ENCODE results near the gene FBLN2. TPM values are rescaled to one million over a fixed set of nuclear protein-coding genes. Genes with fewer than 3 reads are reported as not detected.

The FBLN2 gene
- total and polyA plus RNA-seq, 2 donors = 12.2 to 15.3 TPM

DNA sequence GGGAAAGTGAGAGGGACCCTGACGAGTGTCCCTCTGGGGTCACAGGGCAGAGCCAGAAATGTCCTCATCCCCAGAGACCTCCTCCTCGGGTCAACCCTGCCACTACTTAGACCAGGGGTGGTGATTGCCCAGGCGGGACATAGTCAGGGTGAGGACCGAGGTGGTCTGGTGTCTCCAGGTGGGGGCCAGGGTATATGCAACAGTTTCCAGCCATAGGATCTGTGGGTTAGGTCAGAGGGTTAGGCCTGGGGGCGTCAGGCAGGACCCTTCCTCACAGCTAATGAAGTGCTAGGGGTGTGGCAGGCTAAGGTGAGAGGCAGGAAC is 22.3 kb upstream of the FBLN2 start:
- 96% methylated on average over 5 of the region's 5 CpGs for WGBS
- no peaks in the 10 kb centered on the region for H3K36me3 ChIP-seq (ENCODE audit: control insufficient read depth in 2 of 2, insufficient read depth in 2 of 2, low read length in 1 of 2)
- H3K27me3 ChIP-seq (ENCODE audit: control insufficient read depth in 2 of 2, insufficient read depth in 1 of 2, low read length in 1 of 2) = no peaks in the 10 kb centered on the region
- H3K9me3 ChIP-seq (ENCODE audit: control insufficient read depth in 2 of 2, insufficient read depth in 1 of 2, low read length in 1 of 2) = peaks cover 0 to 17% of the 10 kb centered on the region in 2 donors
- peaks cover 0 to 8% of the 10 kb centered on the region in 2 donors for H3K4me1 ChIP-seq (ENCODE audit: control insufficient read depth in 2 of 2, insufficient read depth in 2 of 2, low read length in 2 of 2)
- H3K4me3 ChIP-seq (ENCODE audit: low read length in 2 of 2) = no peak overlapping the region
- H3K27ac ChIP-seq (ENCODE audit: low read depth in 1 of 2, low read length in 1 of 2) = no peak overlapping the region
- DNase-seq (ENCODE audit: low read depth in 6 of 9, low spot score in 9 of 9) = no peak

DNA sequence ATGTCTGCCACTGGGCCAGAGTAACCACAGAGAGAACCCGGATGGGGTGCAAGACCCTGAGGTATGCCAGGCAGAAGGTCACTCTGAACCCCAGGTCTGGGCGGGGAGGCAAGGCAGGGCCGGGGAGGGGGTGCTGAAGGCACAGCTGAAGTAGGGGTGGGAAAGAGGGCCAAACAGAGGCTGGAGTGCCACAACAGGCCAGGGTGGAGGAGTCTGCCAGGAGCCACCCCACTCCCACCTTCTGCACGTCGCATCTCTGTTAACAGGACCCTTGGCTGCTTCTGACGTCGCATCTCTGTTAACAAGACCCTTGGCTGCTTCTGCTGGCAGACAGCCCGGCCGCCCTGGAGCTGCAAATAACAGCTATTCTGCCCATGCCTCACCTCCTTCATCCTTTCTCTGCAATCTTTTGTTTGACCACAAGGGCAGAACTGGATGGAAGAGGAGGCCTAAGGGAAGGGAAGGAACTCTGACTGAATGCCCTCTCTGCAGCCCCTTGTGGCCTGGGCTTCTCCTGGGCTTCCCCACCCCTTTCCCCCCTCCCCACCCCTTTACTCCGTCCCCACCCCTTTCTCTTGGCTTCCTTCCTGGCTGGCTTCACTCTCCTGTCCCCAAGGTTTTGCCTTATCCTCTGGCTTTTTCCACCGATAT is 20.6 kb upstream of the FBLN2 start:
- Histone ChIP-seq H3K36me3 (ENCODE audit: control insufficient read depth in 2 of 2, insufficient read depth in 2 of 2, low read length in 1 of 2) (no peaks in the 10 kb centered on the region), H3K9me3 (ENCODE audit: control insufficient read depth in 2 of 2, insufficient read depth in 1 of 2, low read length in 1 of 2) (peaks cover 0 to 8% of the 10 kb centered on the region in 2 donors), H3K27me3 (ENCODE audit: control insufficient read depth in 2 of 2, insufficient read depth in 1 of 2, low read length in 1 of 2) (no peaks in the 10 kb centered on the region), H3K4me3 (ENCODE audit: low read length in 2 of 2) (no peak overlapping the region), H3K27ac (ENCODE audit: low read depth in 1 of 2, low read length in 1 of 2) (no peak overlapping the region), H3K4me1 (ENCODE audit: control insufficient read depth in 2 of 2, insufficient read depth in 2 of 2, low read length in 2 of 2) (peaks cover 0 to 8% of the 10 kb centered on the region in 2 donors)
- 89% methylated on average over 11 of the region's 11 CpGs for WGBS
- DNase-seq (ENCODE audit: low read depth in 6 of 9, low spot score in 9 of 9) = no peak

DNA sequence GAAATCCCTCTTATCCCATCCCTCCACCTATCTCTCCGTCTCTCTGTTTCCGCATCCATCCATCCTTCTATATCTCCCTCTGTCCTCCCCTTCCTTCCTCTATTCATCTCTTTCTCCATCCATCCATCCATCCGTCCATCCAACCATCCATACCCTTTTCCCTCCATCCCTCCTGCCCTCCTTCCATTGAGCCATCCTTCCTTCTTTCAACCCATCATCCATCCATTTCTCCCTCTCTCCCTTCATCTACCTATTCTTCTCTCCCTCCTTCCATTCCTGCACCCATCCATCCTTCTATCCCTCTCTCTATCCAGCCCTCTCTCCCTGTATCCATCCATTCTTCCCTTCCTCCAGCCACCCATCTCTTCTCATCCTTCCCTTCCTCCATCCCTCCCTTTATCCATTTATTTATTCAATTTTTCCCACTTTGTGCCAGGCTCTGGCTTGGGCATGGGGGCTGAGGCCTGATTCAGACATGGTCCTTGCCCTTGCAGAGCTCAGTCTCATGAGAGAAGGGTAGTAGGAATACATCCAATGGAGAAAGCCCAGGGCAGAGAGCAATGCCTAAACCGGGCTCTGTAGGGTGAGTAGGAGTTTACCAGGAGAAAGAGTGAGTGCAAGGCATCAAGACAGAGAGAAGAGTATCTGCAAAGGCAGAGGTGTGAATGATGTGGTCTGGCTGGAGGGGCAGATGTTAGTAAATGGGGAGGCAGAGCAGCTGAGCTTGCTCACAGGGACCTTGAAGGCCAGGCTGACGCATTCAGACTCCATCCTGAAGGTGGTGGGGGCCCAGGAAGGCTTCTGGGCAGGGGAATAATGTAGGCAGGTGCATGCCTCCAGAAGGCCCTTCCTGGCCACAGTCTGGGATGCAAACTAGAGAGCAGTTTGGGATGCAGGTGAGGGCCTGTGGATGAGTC is 19.5 kb upstream of the FBLN2 start:
- Histone ChIP-seq H3K27ac (ENCODE audit: low read depth in 1 of 2, low read length in 1 of 2) (no peak overlapping the region), H3K4me1 (ENCODE audit: control insufficient read depth in 2 of 2, insufficient read depth in 2 of 2, low read length in 2 of 2) (peaks cover 3 to 12% of the 10 kb centered on the region in 2 donors), H3K9me3 (ENCODE audit: control insufficient read depth in 2 of 2, insufficient read depth in 1 of 2, low read length in 1 of 2) (peaks cover 0 to 5% of the 10 kb centered on the region in 2 donors), H3K36me3 (ENCODE audit: control insufficient read depth in 2 of 2, insufficient read depth in 2 of 2, low read length in 1 of 2) (no peaks in the 10 kb centered on the region), H3K4me3 (ENCODE audit: low read length in 2 of 2) (no peak overlapping the region), H3K27me3 (ENCODE audit: control insufficient read depth in 2 of 2, insufficient read depth in 1 of 2, low read length in 1 of 2) (no peaks in the 10 kb centered on the region)
- 87% methylated on average over 5 of the region's 5 CpGs for WGBS
- DNase-seq (ENCODE audit: low read depth in 6 of 9, low spot score in 9 of 9) = no peak

DNA sequence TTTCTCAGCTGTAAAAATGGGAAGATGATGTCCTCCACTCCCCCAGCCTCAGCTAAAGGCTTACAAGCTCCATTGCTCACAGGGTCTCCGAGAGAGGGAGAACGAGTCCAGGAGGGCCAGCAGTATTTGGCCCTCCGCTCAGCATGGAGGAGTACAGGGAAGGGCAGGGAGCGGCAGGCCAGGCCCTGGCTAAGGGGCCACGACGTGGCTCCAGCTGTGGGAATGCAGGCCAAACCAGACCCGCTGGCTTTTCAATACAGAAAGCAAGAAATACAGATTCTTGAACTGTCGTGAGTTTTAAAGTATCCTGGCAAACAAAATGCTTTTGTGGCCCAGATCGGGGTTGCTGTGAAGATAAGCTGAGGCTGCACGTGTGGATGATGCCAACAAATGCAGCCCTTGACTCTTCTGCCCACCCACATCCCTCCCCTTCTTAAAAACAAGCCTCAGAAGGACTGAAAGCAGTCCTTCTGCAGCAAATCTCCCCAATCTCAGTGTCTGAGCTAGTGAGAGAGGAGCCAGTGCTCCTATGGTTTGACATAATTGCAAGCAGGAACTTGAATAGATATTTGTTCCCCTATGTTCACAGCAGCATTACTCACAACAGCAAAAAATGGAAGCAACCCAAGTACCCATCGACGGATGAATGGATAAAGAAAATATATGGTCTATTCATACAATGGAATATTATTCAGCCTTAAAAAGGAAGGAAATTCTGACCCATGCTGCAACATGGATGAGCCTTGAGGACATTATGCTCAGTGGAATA is 18.5 kb upstream of the FBLN2 start:
- no peak overlapping the region for H3K4me3 ChIP-seq (ENCODE audit: low read length in 2 of 2)
- no peak for DNase-seq (ENCODE audit: low read depth in 6 of 9, low spot score in 9 of 9)

DNA sequence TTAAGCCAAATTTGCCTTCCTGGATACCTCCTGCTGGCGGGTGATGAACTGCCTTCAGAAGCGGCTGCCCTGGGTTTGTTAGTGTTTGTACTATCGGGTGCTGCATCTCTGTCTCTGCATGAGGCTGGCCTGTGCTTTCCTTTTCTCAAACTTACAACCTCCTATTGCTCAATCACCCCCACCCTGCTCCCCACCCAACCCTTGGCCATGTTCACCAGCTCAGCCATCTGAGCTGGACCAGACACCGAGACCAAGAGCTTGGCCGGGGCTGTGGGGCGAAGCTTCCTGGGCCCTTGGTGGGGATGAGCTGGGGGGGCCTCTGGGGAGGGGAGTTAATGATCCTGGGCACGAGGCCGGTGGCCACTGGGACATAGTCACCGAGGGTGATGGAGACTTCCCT is 16.8 kb upstream of the FBLN2 start:
- peaks cover 0 to 8% of the 10 kb centered on the region in 2 donors for H3K9me3 ChIP-seq (ENCODE audit: control insufficient read depth in 2 of 2, insufficient read depth in 1 of 2, low read length in 1 of 2)
- DNase-seq (ENCODE audit: low read depth in 6 of 9, low spot score in 9 of 9) = no peak
- H3K36me3 ChIP-seq (ENCODE audit: control insufficient read depth in 2 of 2, insufficient read depth in 2 of 2, low read length in 1 of 2) = no peaks in the 10 kb centered on the region
- peaks cover 18 to 33% of the 10 kb centered on the region in 2 donors for H3K4me1 ChIP-seq (ENCODE audit: control insufficient read depth in 2 of 2, insufficient read depth in 2 of 2, low read length in 2 of 2)
- H3K4me3 ChIP-seq (ENCODE audit: low read length in 2 of 2) = no peak overlapping the region
- H3K27ac ChIP-seq (ENCODE audit: low read depth in 1 of 2, low read length in 1 of 2) = no peak overlapping the region
- no peaks in the 10 kb centered on the region for H3K27me3 ChIP-seq (ENCODE audit: control insufficient read depth in 2 of 2, insufficient read depth in 1 of 2, low read length in 1 of 2)
- 96% methylated on average over 9 of the region's 9 CpGs for WGBS

More for the DNA sequence above, 18.5 kb upstream of the FBLN2 start:
- peaks cover 3 to 16% of the 10 kb centered on the region in 2 donors for H3K4me1 ChIP-seq (ENCODE audit: control insufficient read depth in 2 of 2, insufficient read depth in 2 of 2, low read length in 2 of 2)
- no peaks in the 10 kb centered on the region for H3K36me3 ChIP-seq (ENCODE audit: control insufficient read depth in 2 of 2, insufficient read depth in 2 of 2, low read length in 1 of 2)
- WGBS = 95% methylated on average over 12 of the region's 12 CpGs
- peaks cover 0 to 5% of the 10 kb centered on the region in 2 donors for H3K9me3 ChIP-seq (ENCODE audit: control insufficient read depth in 2 of 2, insufficient read depth in 1 of 2, low read length in 1 of 2)
- no peak overlapping the region for H3K27ac ChIP-seq (ENCODE audit: low read depth in 1 of 2, low read length in 1 of 2)
- H3K27me3 ChIP-seq (ENCODE audit: control insufficient read depth in 2 of 2, insufficient read depth in 1 of 2, low read length in 1 of 2) = no peaks in the 10 kb centered on the region

DNA sequence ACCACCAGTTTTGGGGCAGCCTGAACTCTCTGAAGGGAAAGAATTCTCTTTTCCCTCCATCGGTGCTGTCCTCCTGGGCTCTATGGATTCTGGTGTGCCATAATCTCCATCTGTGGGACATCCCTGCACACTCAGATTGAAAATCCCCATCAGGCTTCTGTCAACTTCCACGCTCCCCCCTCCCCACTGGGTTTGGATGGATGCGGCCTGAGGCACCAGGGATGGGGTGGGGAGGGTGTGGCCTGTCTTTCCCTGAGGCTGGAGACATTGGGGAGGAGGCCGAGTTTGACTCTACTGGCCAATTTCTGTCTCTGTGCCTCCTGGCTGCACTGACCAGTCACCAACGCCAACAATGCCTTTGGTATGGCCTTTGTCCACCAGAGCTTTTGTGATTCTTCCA is 16.3 kb upstream of the FBLN2 start:
- Histone ChIP-seq H3K27me3 (ENCODE audit: control insufficient read depth in 2 of 2, insufficient read depth in 1 of 2, low read length in 1 of 2) (no peaks in the 10 kb centered on the region), H3K4me1 (ENCODE audit: control insufficient read depth in 2 of 2, insufficient read depth in 2 of 2, low read length in 2 of 2) (peaks cover 18 to 36% of the 10 kb centered on the region in 2 donors), H3K36me3 (ENCODE audit: control insufficient read depth in 2 of 2, insufficient read depth in 2 of 2, low read length in 1 of 2) (no peaks in the 10 kb centered on the region), H3K9me3 (ENCODE audit: control insufficient read depth in 2 of 2, insufficient read depth in 1 of 2, low read length in 1 of 2) (peaks cover 0 to 8% of the 10 kb centered on the region in 2 donors), H3K27ac (ENCODE audit: low read depth in 1 of 2, low read length in 1 of 2) (no peak overlapping the region), H3K4me3 (ENCODE audit: low read length in 2 of 2) (no peak overlapping the region)
- WGBS = 96% methylated on average over 5 of the region's 5 CpGs
- DNase-seq (ENCODE audit: low read depth in 6 of 9, low spot score in 9 of 9) = no peak

DNA sequence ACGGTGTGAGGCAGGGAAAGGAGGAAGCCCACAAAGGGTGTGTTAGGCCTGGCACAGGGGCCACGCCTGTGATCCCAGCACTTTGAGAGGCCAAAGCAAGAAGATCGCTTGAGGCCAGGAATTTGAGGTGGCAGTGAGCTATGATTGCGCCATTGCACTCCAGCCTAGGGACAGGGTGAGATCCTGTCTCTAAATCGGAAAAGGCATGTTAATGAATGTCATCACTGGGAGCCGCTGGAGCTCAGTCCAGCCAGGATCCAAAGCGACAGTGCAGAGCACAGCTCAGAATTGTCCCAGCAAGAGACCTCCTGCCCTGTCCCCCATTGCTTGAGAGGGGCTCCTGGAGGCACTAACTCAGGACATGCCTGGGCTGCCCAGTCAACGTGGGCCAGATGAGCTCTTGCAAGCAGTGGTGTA is 15.0 kb upstream of the FBLN2 start:
- DNase-seq (ENCODE audit: low read depth in 6 of 9, low spot score in 9 of 9) = no peak
- 95% methylated on average over 8 of the region's 8 CpGs for WGBS
- Histone ChIP-seq H3K36me3 (ENCODE audit: control insufficient read depth in 2 of 2, insufficient read depth in 2 of 2, low read length in 1 of 2) (no peaks in the 10 kb centered on the region), H3K27me3 (ENCODE audit: control insufficient read depth in 2 of 2, insufficient read depth in 1 of 2, low read length in 1 of 2) (no peaks in the 10 kb centered on the region), H3K27ac (ENCODE audit: low read depth in 1 of 2, low read length in 1 of 2) (no peak overlapping the region), H3K4me1 (ENCODE audit: control insufficient read depth in 2 of 2, insufficient read depth in 2 of 2, low read length in 2 of 2) (peaks cover 18 to 36% of the 10 kb centered on the region in 2 donors), H3K9me3 (ENCODE audit: control insufficient read depth in 2 of 2, insufficient read depth in 1 of 2, low read length in 1 of 2) (peaks cover 0 to 8% of the 10 kb centered on the region in 2 donors), H3K4me3 (ENCODE audit: low read length in 2 of 2) (no peak overlapping the region)

DNA sequence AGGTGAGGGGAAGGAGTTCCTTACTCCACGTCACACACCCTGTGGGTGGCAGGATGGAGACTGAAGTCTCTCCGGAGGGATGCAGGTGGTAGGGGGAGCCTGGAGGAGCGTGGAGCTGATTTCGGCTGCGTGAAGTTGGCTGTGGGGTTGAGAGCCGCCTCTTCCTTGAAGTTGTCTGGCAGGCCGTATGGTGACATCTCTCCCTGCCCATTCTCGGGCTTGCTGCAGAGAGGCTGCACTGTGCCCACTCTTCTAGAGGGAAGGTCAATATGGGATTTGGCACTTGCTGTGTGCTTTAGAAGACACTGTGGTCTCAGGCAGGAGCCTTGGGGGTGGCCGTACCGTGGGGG is 13.4 kb upstream of the FBLN2 start:
- DNase-seq (ENCODE audit: low read depth in 6 of 9, low spot score in 9 of 9) = no peak
- Histone ChIP-seq H3K36me3 (ENCODE audit: control insufficient read depth in 2 of 2, insufficient read depth in 2 of 2, low read length in 1 of 2) (no peaks in the 10 kb centered on the region), H3K27ac (ENCODE audit: low read depth in 1 of 2, low read length in 1 of 2) (no peak overlapping the region), H3K9me3 (ENCODE audit: control insufficient read depth in 2 of 2, insufficient read depth in 1 of 2, low read length in 1 of 2) (peaks cover 0 to 8% of the 10 kb centered on the region in 2 donors), H3K4me1 (ENCODE audit: control insufficient read depth in 2 of 2, insufficient read depth in 2 of 2, low read length in 2 of 2) (peaks cover 18 to 34% of the 10 kb centered on the region in 2 donors), H3K27me3 (ENCODE audit: control insufficient read depth in 2 of 2, insufficient read depth in 1 of 2, low read length in 1 of 2) (no peaks in the 10 kb centered on the region), H3K4me3 (ENCODE audit: low read length in 2 of 2) (no peak overlapping the region)
- 95% methylated on average over 10 of the region's 10 CpGs for WGBS

DNA sequence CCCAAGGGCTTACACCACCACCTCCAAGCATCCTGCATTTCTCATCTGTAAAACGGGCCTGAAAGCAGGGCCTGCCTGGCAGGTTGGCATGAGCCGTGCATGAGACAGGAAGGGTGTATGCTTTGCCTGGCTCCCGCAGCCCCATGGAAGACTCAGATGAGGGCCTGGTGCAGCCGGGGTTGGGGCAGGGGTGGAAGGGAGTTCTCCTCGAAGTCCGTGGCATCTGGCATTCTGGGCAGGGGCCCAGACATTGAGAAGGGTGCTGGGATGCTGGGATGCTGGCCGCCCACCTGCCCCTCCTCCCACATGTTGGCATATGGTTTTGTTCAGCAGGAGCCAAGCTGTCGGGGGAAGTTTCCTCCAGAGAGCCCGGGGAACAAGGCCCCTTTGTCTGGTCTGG is 13.0 kb upstream of the FBLN2 start:
- peaks cover 18 to 34% of the 10 kb centered on the region in 2 donors for H3K4me1 ChIP-seq (ENCODE audit: control insufficient read depth in 2 of 2, insufficient read depth in 2 of 2, low read length in 2 of 2)

More for the DNA sequence above, 13.0 kb upstream of the FBLN2 start:
- peaks cover 0 to 11% of the 10 kb centered on the region in 2 donors for H3K9me3 ChIP-seq (ENCODE audit: control insufficient read depth in 2 of 2, insufficient read depth in 1 of 2, low read length in 1 of 2)
- no peaks in the 10 kb centered on the region for H3K36me3 ChIP-seq (ENCODE audit: control insufficient read depth in 2 of 2, insufficient read depth in 2 of 2, low read length in 1 of 2)
- WGBS = 93% methylated on average over 9 of the region's 9 CpGs
- peak overlapping the region in 1 of 2 donors; percentile 79 for H3K27ac ChIP-seq (ENCODE audit: low read depth in 1 of 2, low read length in 1 of 2)
- no peak overlapping the region for H3K4me3 ChIP-seq (ENCODE audit: low read length in 2 of 2)
- H3K27me3 ChIP-seq (ENCODE audit: control insufficient read depth in 2 of 2, insufficient read depth in 1 of 2, low read length in 1 of 2) = no peaks in the 10 kb centered on the region
- no peak for DNase-seq (ENCODE audit: low read depth in 6 of 9, low spot score in 9 of 9)
